Cardiac muscle cell (in vitro differentiated cells and primary cell): ENCODE data around the gene ARL4A. TPM values are rescaled to one million over a fixed set of nuclear protein-coding genes. Genes with fewer than 3 reads are reported as not detected.
A peak's percentile ranks its signal among the peaks of the same experiment; 100 is the strongest.

Source experiments
- DNase-seq, 2 donors: peaks; one replicate each; pipeline versions ENCODE4 v3.0.0 to v3.0.0-alpha.2; 2010 to 2017; ENCODE audit warnings: low read depth in 1 of 2, low spot score in 1 of 2
- H3K27ac ChIP-seq: fragments of 200-600 bp; sonication (generic); 2 replicates; pipeline ENCODE4 v1.5.1; 2016
- H3K27me3 ChIP-seq: fragments of 200-600 bp; sonication (generic); 2 replicates; pipeline ENCODE4 v1.6.0; 2016; ENCODE audit warnings: control low read depth
- H3K36me3 ChIP-seq: fragments of 200-600 bp; sonication (generic); 2 replicates; pipeline ENCODE4 v1.5.1; 2016; ENCODE audit warnings: control low read depth
- H3K4me1 ChIP-seq: fragments of 200-600 bp; sonication (generic); 2 replicates; pipeline ENCODE4 v1.8.1; 2017; ENCODE audit warnings: low read depth, mild to moderate bottlenecking, mixed run types
- H3K4me3 ChIP-seq: fragments of 200-600 bp; sonication (generic); 2 replicates; pipeline ENCODE4 v1.5.1; 2016; ENCODE audit warnings: mild to moderate bottlenecking
- H3K9me3 ChIP-seq: fragments of 200-600 bp; sonication (generic); 2 replicates; pipeline ENCODE4 v1.5.1; 2017; ENCODE audit warnings: low read depth, mild to moderate bottlenecking, control low read depth
- polyA plus RNA-seq: library from polyadenylated mRNA; unstranded; fragments of >200 nt; fragmentation: Nextera tagmentation; extraction: Ambion mirVana; gene quantifications from 2 replicates; pipeline ENCODE4 v1.2.1, GENCODE V29; 2016
- total RNA-seq: library from RNA; depleted of rRNA; stranded (reverse); fragments of >200 nt; gene quantifications from 2 replicates; pipeline ENCODE4 v1.2.3, GENCODE V29; 2016
- TF ChIP-seq, protein P1 (sequence below): IDR thresholded peaks from 2 replicates; pipeline ENCODE4 v1.5.1; 2012; ENCODE audit warnings: low read depth, mild to moderate bottlenecking, low read length

The ARL4A gene
- total and polyA plus RNA-seq, 2 experiments from 2014 or later, result 6.5 to 10.0 TPM

DNA sequence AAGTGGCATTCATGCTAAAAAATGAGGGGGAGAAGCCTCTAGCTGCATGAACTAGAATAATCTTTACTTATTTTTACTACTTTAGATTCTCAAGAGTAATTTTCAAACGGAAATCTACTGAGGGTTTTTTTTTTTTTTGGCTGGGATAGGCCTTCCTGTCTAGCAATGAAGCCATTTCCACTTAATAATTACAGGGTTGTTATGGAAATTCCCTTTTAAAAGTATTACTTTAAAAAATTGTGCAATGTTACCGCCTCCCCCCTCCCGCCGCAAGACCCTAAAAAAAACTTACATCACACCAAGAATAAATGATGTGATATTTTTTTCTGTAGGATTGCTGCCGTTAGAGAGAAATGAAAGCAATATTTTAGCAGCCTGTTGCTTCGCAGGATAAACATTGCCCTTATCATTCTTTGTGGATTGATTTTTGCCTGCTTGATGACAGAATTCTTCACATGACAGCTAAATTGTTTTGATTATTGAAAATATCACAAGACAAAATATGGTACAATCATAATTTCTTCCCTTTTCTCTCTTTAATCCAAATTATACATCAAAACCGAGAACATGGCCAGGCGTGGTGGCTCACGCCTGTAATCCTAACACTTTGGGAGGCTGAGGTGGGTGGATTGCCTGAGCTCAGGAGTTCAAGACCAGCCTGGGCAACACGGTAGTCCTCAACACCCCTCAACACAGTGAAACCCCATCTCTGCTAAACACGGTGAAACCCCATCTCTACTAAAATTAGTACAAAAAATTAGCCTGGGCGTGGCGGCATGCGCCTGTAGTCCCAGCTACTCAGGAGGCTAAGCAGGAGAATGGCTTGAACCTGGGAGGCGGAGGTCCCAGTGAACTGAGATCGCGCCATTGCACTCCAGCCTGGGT lies 32.8 kb downstream of the ARL4A start:
- no peak overlapping the region for H3K4me3 ChIP-seq
- TF ChIP-seq, protein P1, sequence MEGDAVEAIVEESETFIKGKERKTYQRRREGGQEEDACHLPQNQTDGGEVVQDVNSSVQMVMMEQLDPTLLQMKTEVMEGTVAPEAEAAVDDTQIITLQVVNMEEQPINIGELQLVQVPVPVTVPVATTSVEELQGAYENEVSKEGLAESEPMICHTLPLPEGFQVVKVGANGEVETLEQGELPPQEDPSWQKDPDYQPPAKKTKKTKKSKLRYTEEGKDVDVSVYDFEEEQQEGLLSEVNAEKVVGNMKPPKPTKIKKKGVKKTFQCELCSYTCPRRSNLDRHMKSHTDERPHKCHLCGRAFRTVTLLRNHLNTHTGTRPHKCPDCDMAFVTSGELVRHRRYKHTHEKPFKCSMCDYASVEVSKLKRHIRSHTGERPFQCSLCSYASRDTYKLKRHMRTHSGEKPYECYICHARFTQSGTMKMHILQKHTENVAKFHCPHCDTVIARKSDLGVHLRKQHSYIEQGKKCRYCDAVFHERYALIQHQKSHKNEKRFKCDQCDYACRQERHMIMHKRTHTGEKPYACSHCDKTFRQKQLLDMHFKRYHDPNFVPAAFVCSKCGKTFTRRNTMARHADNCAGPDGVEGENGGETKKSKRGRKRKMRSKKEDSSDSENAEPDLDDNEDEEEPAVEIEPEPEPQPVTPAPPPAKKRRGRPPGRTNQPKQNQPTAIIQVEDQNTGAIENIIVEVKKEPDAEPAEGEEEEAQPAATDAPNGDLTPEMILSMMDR, result no peak
- H3K4me1 ChIP-seq, result peaks cover 4% of the 10 kb centered on the region
- H3K9me3 ChIP-seq, result no peaks in the 10 kb centered on the region
- DNase-seq, result peak in 1 of 2 donors; percentile 60
- H3K27ac ChIP-seq, result no peak overlapping the region
- no peaks in the 10 kb centered on the region for H3K36me3 ChIP-seq
- no peaks in the 10 kb centered on the region for H3K27me3 ChIP-seq

GRCh38 chr7:12721286-12721830 lies 33.9 kb downstream of the ARL4A start:
- Histone ChIP-seq H3K4me3 (no peak overlapping the region), H3K27me3 (no peaks in the 10 kb centered on the region), H3K4me1 (no peaks in the 10 kb centered on the region), H3K27ac (no peak overlapping the region), H3K9me3 (no peaks in the 10 kb centered on the region), H3K36me3 (no peaks in the 10 kb centered on the region)
- TF ChIP-seq, protein P1, result no peak
- no peak for DNase-seq

DNA sequence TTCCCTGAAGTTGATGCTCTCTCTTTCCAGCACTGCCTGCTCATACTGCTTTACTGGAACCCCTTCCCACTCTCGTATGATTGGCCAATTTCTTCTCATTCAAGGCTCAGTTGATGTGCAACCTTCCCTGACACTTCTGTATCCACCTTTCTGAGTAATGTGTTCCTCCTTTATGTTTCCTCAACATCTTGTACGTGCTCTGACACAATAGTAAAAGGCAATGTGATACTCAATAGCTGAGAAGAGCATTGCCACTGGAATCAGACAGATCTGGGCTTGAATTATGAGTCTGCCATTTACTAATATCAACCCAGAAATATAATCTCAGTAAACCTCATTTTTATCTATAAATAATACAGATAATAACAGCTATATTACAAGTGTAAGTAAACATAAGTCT lies 34.7 kb downstream of the ARL4A start:
- TF ChIP-seq, protein P1, result no peak
- Histone ChIP-seq H3K27ac (no peak overlapping the region), H3K4me1 (no peaks in the 10 kb centered on the region), H3K9me3 (no peaks in the 10 kb centered on the region), H3K36me3 (no peaks in the 10 kb centered on the region), H3K27me3 (no peaks in the 10 kb centered on the region), H3K4me3 (no peak overlapping the region)
- no peak for DNase-seq

GRCh38 chr7:12722636-12723605 lies 35.5 kb downstream of the ARL4A start:
- no peak overlapping the region for H3K4me3 ChIP-seq
- no peaks in the 10 kb centered on the region for H3K4me1 ChIP-seq
- H3K9me3 ChIP-seq, result no peaks in the 10 kb centered on the region
- no peak overlapping the region for H3K27ac ChIP-seq
- no peak for DNase-seq
- no peaks in the 10 kb centered on the region for H3K36me3 ChIP-seq
- H3K27me3 ChIP-seq, result no peaks in the 10 kb centered on the region
- TF ChIP-seq, protein P1, result no peak

- DNase-seq, result no peak
- Histone ChIP-seq H3K9me3 (no peaks in the 10 kb centered on the region), H3K27me3 (no peaks in the 10 kb centered on the region), H3K27ac (no peak overlapping the region), H3K36me3 (no peaks in the 10 kb centered on the region), H3K4me3 (no peak overlapping the region), H3K4me1 (no peaks in the 10 kb centered on the region)
- TF ChIP-seq, protein P1, result no peak
These were observed 38.3 kb downstream of the ARL4A start for GRCh38 chr7:12725575-12726316.
